CD4-positive, alpha-beta T cell treated with Interleukin-4 for 1 hour (primary cell): Measurements from ENCODE around the gene ROCK2.

Experiments used
- DNase-seq, 2 donors: peaks; one replicate each; pipeline ENCODE4 v3.0.0-alpha.2; 2020 to 2022

ROCK2 gene

GRCh38 chr2:11142987-11143386 lies 201.4 kb downstream of the ROCK2 start:
- DNase-seq: no peak

GRCh38 chr2:11142330-11142729 lies 202.1 kb downstream of the ROCK2 start:
- DNase-seq: no peak

GRCh38 chr2:11141319-11141718 lies 203.1 kb downstream of the ROCK2 start:
- no peak for DNase-seq

- no peak for DNase-seq
These were observed 203.9 kb downstream of the ROCK2 start for GRCh38 chr2:11140492-11140891.

GRCh38 chr2:11134349-11134748 lies 210.1 kb downstream of the ROCK2 start:
- DNase-seq: no peak

- DNase-seq: no peak
These were observed 210.5 kb downstream of the ROCK2 start for GRCh38 chr2:11133936-11134320.

- no peak for DNase-seq
These were observed 211.0 kb downstream of the ROCK2 start for GRCh38 chr2:11133238-11133935.

GRCh38 chr2:11132036-11132671 lies 212.3 kb downstream of the ROCK2 start:
- no peak for DNase-seq

GRCh38 chr2:11131166-11131920 lies 213.1 kb downstream of the ROCK2 start:
- no peak for DNase-seq
